ENCODE measurements around the gene OR51B2.
"Not testable (repeated sequence)": the region's sequence is repeated elsewhere in the genome, so short reads cannot be mapped to it uniquely, and the experiment has no call there.

Gene OR51B2

GRCh38 chr11:5324197-5324596 lies at the start of gene OR51B2:
Gene OR51B2, minus strand, starts transcription at chr11:5324297. Its CDS starts 0 bp downstream, at chr11:5324297.
- no peak for DNase-seq

- DNase-seq: peak in 1 of 2 experiments; percentile 28
Measured at GRCh38 chr11:5369789-5370188, 45.7 kb upstream of the OR51B2 start.

- no peak for DNase-seq
Measured at GRCh38 chr11:5368502-5369043, 44.5 kb upstream of the OR51B2 start.

GRCh38 chr11:5367448-5368074 lies 43.5 kb upstream of the OR51B2 start:
- no peak for DNase-seq

GRCh38 chr11:5366856-5367255 lies 42.8 kb upstream of the OR51B2 start:
- DNase-seq: no peak

GRCh38 chr11:5366365-5366764 lies 42.3 kb upstream of the OR51B2 start:
- not testable (repeated sequence) for DNase-seq

GRCh38 chr11:5364214-5364613 lies 40.1 kb upstream of the OR51B2 start:
- no peak for DNase-seq

- no peak for DNase-seq
Measured at GRCh38 chr11:5363679-5364078, 39.6 kb upstream of the OR51B2 start.

GRCh38 chr11:5362017-5362625 lies 38.0 kb upstream of the OR51B2 start:
- no peak for DNase-seq

- not testable (repeated sequence) for DNase-seq
Measured at GRCh38 chr11:5356031-5356430, 31.9 kb upstream of the OR51B2 start.

GRCh38 chr11:5351208-5351607 lies 27.1 kb upstream of the OR51B2 start, which contains the start of gene OR51B6:
Gene OR51B6, plus strand, starts transcription at chr11:5351508. Its CDS starts 0 bp downstream, at chr11:5351508.
- no peak for DNase-seq

- DNase-seq: no peak
Measured at GRCh38 chr11:5349550-5349949, 25.5 kb upstream of the OR51B2 start.

GRCh38 chr11:5348551-5349194 lies 24.6 kb upstream of the OR51B2 start:
- no peak for DNase-seq

GRCh38 chr11:5345831-5346230 lies 21.7 kb upstream of the OR51B2 start:
- no peak for DNase-seq

- no peak for DNase-seq
Measured at GRCh38 chr11:5343474-5344335, 19.6 kb upstream of the OR51B2 start, which contains the start of gene OR51B5. Gene OR51B5, minus strand, starts transcription at chr11:5343524. Its CDS starts 0 bp downstream, at chr11:5343524.

GRCh38 chr11:5339771-5340322 lies 15.8 kb upstream of the OR51B2 start:
- no peak for DNase-seq

GRCh38 chr11:5337253-5337652 lies 13.2 kb upstream of the OR51B2 start:
- DNase-seq: not testable (repeated sequence)

GRCh38 chr11:5336331-5336730 lies 12.2 kb upstream of the OR51B2 start:
- DNase-seq: no peak

GRCh38 chr11:5335170-5335569 lies 11.1 kb upstream of the OR51B2 start:
- DNase-seq: no peak

- peak in 1 of 2 experiments; percentile 4 for DNase-seq
Measured at GRCh38 chr11:5317292-5317691, 6.8 kb downstream of the OR51B2 start.

GRCh38 chr11:5313326-5314023 lies 10.6 kb downstream of the OR51B2 start:
- not testable (repeated sequence) for DNase-seq

- DNase-seq: no peak
Measured at GRCh38 chr11:5310423-5310822, 13.7 kb downstream of the OR51B2 start.
